AG04449 (cell line): ENCODE data around the gene IRF1.

Experiments
- CTCF ChIA-PET: fragments of 350-600 bp; formaldehyde crosslinking; extraction: SDS; loops from one replicate; lab custom pipeline; 2021; ENCODE audit warnings: antibody characterized with exemption; lab: Yijun Ruan, JAX
- POLR2A ChIA-PET: fragments of 400-600, 350-600 bp; formaldehyde crosslinking; extraction: SDS; loops from one replicate; lab custom pipeline; 2020; ENCODE audit warnings: antibody characterized with exemption, inconsistent platforms; lab: Yijun Ruan, JAX
- DNase-seq: peaks from one replicate; pipeline ENCODE4 v3.0.0-alpha.2; 2010; ENCODE audit warnings: low read depth, low spot score
- H3K4me3 ChIP-seq: 2 replicates; pipeline ENCODE4 v1.5.1; 2011; ENCODE audit warnings: low read depth, mild to moderate bottlenecking, control low read depth, low read length
- CTCF ChIP-seq: IDR thresholded peaks from one replicate; pipeline ENCODE4 v1.5.1; 2011; ENCODE audit warnings: mild to moderate bottlenecking, moderate library complexity, low read length, control low read depth, inconsistent platforms; ENCODE audit not compliant: insufficient read depth; ENCODE audit errors: missing control alignments

Gene IRF1

GRCh38 chr5:132462856-132463745 lies 27.5 kb downstream of the IRF1 start:
- TF ChIP-seq CTCF: no peak
- POLR2A ChIA-PET: no interaction called here
- CTCF ChIA-PET: interaction anchor here (0.8 to 2.1 kb wide), 5 partner anchors 27 to 77 kb away, joined by 3 to 10 read pairs (median 6); partner anchors contain the start of gene IRF1
- H3K4me3 ChIP-seq: no peak overlapping the region
- DNase-seq: no peak

GRCh38 chr5:132462333-132462732 lies 28.2 kb downstream of the IRF1 start:
- H3K4me3 ChIP-seq: no peak overlapping the region
- CTCF ChIA-PET: interaction anchor here (1.2 to 1.5 kb wide), 2 partner anchors 33 to 76 kb away, joined by 4 to 6 read pairs; no protein-coding TSS in a partner anchor
- POLR2A ChIA-PET: no interaction called here
- DNase-seq: no peak
- TF ChIP-seq CTCF: no peak

GRCh38 chr5:132461569-132462070 lies 29.0 kb downstream of the IRF1 start:
- no peak overlapping the region for H3K4me3 ChIP-seq
- DNase-seq: no peak
- CTCF ChIA-PET: interaction anchor here (1.5 kb wide), 1 partner anchor 33 kb away, joined by 4 read pairs; no protein-coding TSS in a partner anchor
- POLR2A ChIA-PET: no interaction called here
- no peak for TF ChIP-seq CTCF

GRCh38 chr5:132460846-132461568 lies 29.6 kb downstream of the IRF1 start:
- no peak overlapping the region for H3K4me3 ChIP-seq
- ChIA-PET POLR2A (no interaction called here), CTCF (interaction anchor here (1.4 to 3.5 kb wide), 4 partner anchors 10 to 40 kb away, joined by 4 to 20 read pairs (median 4); no protein-coding TSS in a partner anchor)
- DNase-seq: no peak
- no peak for TF ChIP-seq CTCF

- no peak for DNase-seq
- ChIA-PET CTCF (interaction anchor here (0.8 to 3.5 kb wide), 12 partner anchors 9 to 74 kb away, joined by 3 to 20 read pairs (median 4); partner anchors contain the start of gene IRF1), POLR2A (interaction anchor here (0.6 to 3.4 kb wide), 3 partner anchors 19 to 35 kb away, joined by 3 to 26 read pairs (median 7); partner anchors contain the start of gene IRF1)
- H3K4me3 ChIP-seq: no peak overlapping the region
- TF ChIP-seq CTCF: no peak
Observed at GRCh38 chr5:132459983-132460838, 30.4 kb downstream of the IRF1 start.
